NCI-H1694 treated with DMSO at 0.1 percent for 48 hours (cell line): ENCODE results near the gene POU5F2.

Experiments
- DNase-seq: peaks from one replicate; lab custom pipeline; 2025; lab: John Stamatoyannopoulos, UW

Gene POU5F2

GRCh38 chr5:93716453-93716852 lies 24.9 kb downstream of the POU5F2 start:
- DNase-seq = no peak

GRCh38 chr5:93715761-93716160 lies 25.6 kb downstream of the POU5F2 start:
- no peak for DNase-seq

- DNase-seq = no peak
Observed at GRCh38 chr5:93715327-93715726, 26.1 kb downstream of the POU5F2 start.

DNA sequence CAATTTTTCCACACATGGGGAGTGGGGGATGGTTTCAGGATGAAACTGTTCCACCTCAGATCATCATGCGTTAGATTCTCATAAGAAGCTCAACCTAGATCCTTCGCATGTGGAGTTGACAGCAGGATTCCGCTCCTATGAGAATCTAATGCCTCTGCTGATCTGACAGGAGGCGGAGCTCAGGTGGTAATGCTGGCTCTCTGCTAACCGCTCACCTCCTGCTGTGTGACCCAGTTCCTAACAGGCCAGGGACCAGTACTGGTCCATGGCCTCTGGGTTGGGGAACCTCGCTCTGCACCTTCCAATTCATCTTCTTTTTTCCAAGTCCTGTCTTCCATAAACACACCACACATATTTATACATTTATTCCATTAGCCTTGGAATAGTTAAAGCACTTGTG lies 33.0 kb downstream of the POU5F2 start:
- DNase-seq = no peak

DNA sequence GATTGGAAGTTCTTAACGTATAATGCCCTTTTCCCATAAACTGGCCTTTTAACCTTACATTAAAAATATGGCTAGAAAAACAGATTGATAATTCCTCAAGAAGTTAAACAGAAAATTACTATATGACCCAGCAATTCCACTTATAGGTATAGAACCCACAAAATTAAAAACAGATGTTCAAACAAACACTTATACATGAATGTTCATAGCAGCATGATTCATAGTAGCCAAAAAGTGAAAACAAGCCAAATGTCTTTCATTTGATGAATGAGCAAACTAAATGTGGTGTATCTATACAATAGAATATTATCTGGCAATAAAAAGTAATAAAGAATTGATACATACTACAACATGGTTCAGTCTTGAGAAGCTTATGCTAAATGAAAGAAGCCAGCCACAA lies 35.5 kb downstream of the POU5F2 start:
- DNase-seq = peak; percentile 14

- DNase-seq = no peak
Observed at GRCh38 chr5:93704996-93705395, 36.4 kb downstream of the POU5F2 start.

DNA sequence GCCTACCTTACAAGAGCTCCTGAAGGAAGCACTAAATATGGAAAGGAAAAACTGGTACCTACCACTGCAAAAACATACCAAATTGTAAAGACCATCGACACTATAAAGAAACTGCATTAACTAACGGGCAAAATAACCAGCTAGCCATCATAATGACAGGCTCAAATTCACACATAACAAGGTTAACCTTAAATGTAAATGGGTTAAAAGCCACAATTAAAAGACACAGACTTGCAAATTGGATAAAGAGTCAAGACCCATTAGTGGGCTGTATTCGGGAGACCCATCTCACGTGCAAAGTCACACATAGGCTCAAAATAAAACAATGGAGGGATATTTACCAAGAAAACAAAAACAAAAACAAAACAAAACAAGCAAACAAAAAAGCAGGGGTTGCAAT lies 49.4 kb downstream of the POU5F2 start:
- DNase-seq = no peak
